GM18907 (cell line): ENCODE results near the gene CROCC2.

Source experiments
- ATAC-seq: cut with Tn5 transposase; IDR thresholded peaks from one replicate; pipeline ENCODE4 v1.9.1; 2021; ENCODE audit warnings: mild to moderate bottlenecking, moderate library complexity; ENCODE audit not compliant: unreplicated experiment

Gene CROCC2

GRCh38 chr2:240906141-240906910 is at the start of gene CROCC2:
TSS of gene CROCC2 (plus strand) at chr2:240906336. CDS start at chr2:240906514, 178 bp downstream.
- ATAC-seq = no peak

- no peak for ATAC-seq
These were observed 48.8 kb upstream of the CROCC2 start for GRCh38 chr2:240857039-240858008.

- ATAC-seq = no peak
These were observed 47.8 kb upstream of the CROCC2 start for GRCh38 chr2:240858321-240858720.

GRCh38 chr2:240858871-240859270 is 47.3 kb upstream of the CROCC2 start:
- ATAC-seq = no peak

- ATAC-seq = no peak
These were observed 44.6 kb upstream of the CROCC2 start for GRCh38 chr2:240861547-240861946.

GRCh38 chr2:240864475-240864874 is 41.7 kb upstream of the CROCC2 start:
- ATAC-seq = no peak

GRCh38 chr2:240865391-240865790 is 40.7 kb upstream of the CROCC2 start:
- ATAC-seq = no peak

- no peak for ATAC-seq
These were observed 37.6 kb upstream of the CROCC2 start, which contains the start of gene AGXT for GRCh38 chr2:240868286-240869108. TSS of gene AGXT (plus strand) at chr2:240868824. CDS start at chr2:240868866, 42 bp downstream.

GRCh38 chr2:240869109-240869955 is 36.8 kb upstream of the CROCC2 start:
- no peak for ATAC-seq

GRCh38 chr2:240869956-240870875 is 35.9 kb upstream of the CROCC2 start:
- ATAC-seq = no peak

GRCh38 chr2:240871071-240871958 is 34.8 kb upstream of the CROCC2 start:
- no peak for ATAC-seq

GRCh38 chr2:240872317-240873097 is 33.6 kb upstream of the CROCC2 start:
- ATAC-seq = no peak

- no peak for ATAC-seq
These were observed 32.9 kb upstream of the CROCC2 start for GRCh38 chr2:240873098-240873788.

- ATAC-seq = no peak
These were observed 32.1 kb upstream of the CROCC2 start for GRCh38 chr2:240873805-240874714.

GRCh38 chr2:240874715-240875227 is 31.4 kb upstream of the CROCC2 start:
- no peak for ATAC-seq
